Heart left ventricle (tissue), 16 donors: Measurements from ENCODE around the gene SYNDIG1. TPM values are rescaled to one million over a fixed set of nuclear protein-coding genes. Genes with fewer than 3 reads are reported as not detected.

ENCODE experiments used
- ATAC-seq, 4 donors: fragments of 200-7000 bp; cut with Tn5 transposase; one replicate each; pipeline ENCODE4 v1.9.1; 2020 to 2022; ENCODE audit warnings: moderate library complexity in 4 of 4, mild to moderate bottlenecking in 3 of 4, moderate number of reproducible peaks in 1 of 4
- DNase-seq, 5 donors: peaks; one replicate each; pipeline ENCODE4 v3.0.0-alpha.2; 2020
- H3K27ac ChIP-seq, 12 donors: fragments of 200-600 bp; sonication (generic) in 4 of 12; one replicate each; pipeline versions ENCODE4 v1.5.0 to v1.8.0; 2016 to 2022; ENCODE audit warnings: mild to moderate bottlenecking in 2 of 12
- H3K27me3 ChIP-seq, 9 donors: fragments of 200-600 bp; sonication (generic) in 2 of 9; one replicate each; pipeline versions ENCODE4 v1.5.1 to v1.8.0; 2016 to 2022; ENCODE audit warnings: mild to moderate bottlenecking in 3 of 9
- H3K36me3 ChIP-seq, 9 donors: fragments of 200-600 bp; sonication (generic) in 2 of 9; one replicate each; pipeline versions ENCODE4 v1.5.0 to v1.8.0; 2018 to 2022; ENCODE audit warnings: mild to moderate bottlenecking in 2 of 9
- H3K4me1 ChIP-seq, 12 donors: fragments of 200-600 bp; sonication (generic) in 4 of 12; one replicate each; pipeline versions ENCODE4 v1.5.0 to v1.8.0; 2016 to 2022; ENCODE audit warnings: mild to moderate bottlenecking in 3 of 12
- H3K4me3 ChIP-seq, 12 donors: fragments of 200-600 bp; sonication (generic) in 4 of 12; one replicate each; pipeline versions ENCODE4 v1.5.0 to v1.8.0; 2017 to 2022; ENCODE audit warnings: mild to moderate bottlenecking in 9 of 12, moderate library complexity in 4 of 12
- H3K9me3 ChIP-seq, 12 donors: fragments of 200-600 bp; sonication (generic) in 4 of 12; one replicate each; pipeline versions ENCODE4 v1.5.0 to v1.8.0; 2016 to 2022; ENCODE audit warnings: mild to moderate bottlenecking in 1 of 12
- POLR2A ChIP-seq, 2 donors: fragments of 450-650 bp; IDR thresholded peaks; one replicate each; pipeline ENCODE4 v1.6.1; 2017; ENCODE audit warnings: antibody characterized with exemption in 2 of 2, mild to moderate bottlenecking in 2 of 2, moderate library complexity in 2 of 2
- WGBS, 4 donors: extraction: QIAGEN DNeasy Blood & Tissue Kit in 2 of 4; methylation state at CpG; one replicate each; pipeline versions ENCODE4 v1.1.5 to v1.1.7; 2013 to 2018; 5-methylcytosine and 5-hydroxymethylcytosine counted together
- intact Hi-C, 10 donors: fragments of 100-400 bp; cut with DNase I; formaldehyde crosslinking; loops; one replicate each; pipeline versions ENCODE4 v1.11.1 to v1.14.2; 2022
- polyA plus RNA-seq, 2 donors: library from polyadenylated mRNA; stranded (reverse); fragments of 200-250 nt; gene quantifications; one replicate each; pipeline ENCODE4 v1.2.3, GENCODE V29; 2013
- total RNA-seq, 9 donors: library from RNA; depleted of rRNA in 2 of 9; stranded (reverse); fragments of >200 nt in 2 of 9; fragmentation: NEBNext Ultra II Directional in 3 of 9; extraction: Animal tissue kit (Norgen Biotek cat#: 25700) in 3 of 9; gene quantifications; one replicate each; pipeline versions ENCODE4 v1.1.0 to v1.2.4, GENCODE V29; 2016 to 2023
- TF ChIP-seq, protein P1 (sequence below), 12 donors: fragments of 200-600 bp; sonication (generic) in 4 of 12; IDR thresholded peaks; one replicate each; pipeline versions ENCODE4 v1.5.0 to v1.8.0; 2018 to 2022; ENCODE audit warnings: antibody characterized with exemption in 12 of 12, mild to moderate bottlenecking in 5 of 12
- donor health status: ischemic (EF 13 %, LVEDD 7.1; RV severe dilation, severe dysfunction).
- donor health status: healthy with polysubstance abuse.
- donor health status: DM: no; HTN: yes; CAD: no.
- donor health status: DM: no; HTN: no; CAD: no.
- donor health status: ischemic (EF 25% LVEDD 6.9; RV normal size, moderate dysfunction).
- donor health status: ischemic (EF 25% LVEDD 5.7; RV mildly dilated, moderate dysfunction).
- donor health status: healthy.
- donor health status: DM: yes; HTN: yes; CAD: no.
- donor health status: ischemic (EF 35%, LVEDD 5.7; RV mildly dilated, moderate dysfunction).
- donor health status: nonischemic (EF 11% LVEDD 7.7; RV severe dilation, severe dysfunction).
- donor health status: DM: yes; HTN: yes; CAD: no.
- donor health status: PGD.
- donor health status: ischemic (EF 29% LVEDD 5.4; RV normal size, mild dysfunction).
- donor health status: nonischemic (EF 23%, LVEDD 6.1; RV moderate dilation, normal function).

SYNDIG1 gene
- total and polyA plus RNA-seq, 11 donors = 8.4 to 41.8 (median 23.0) TPM

DNA sequence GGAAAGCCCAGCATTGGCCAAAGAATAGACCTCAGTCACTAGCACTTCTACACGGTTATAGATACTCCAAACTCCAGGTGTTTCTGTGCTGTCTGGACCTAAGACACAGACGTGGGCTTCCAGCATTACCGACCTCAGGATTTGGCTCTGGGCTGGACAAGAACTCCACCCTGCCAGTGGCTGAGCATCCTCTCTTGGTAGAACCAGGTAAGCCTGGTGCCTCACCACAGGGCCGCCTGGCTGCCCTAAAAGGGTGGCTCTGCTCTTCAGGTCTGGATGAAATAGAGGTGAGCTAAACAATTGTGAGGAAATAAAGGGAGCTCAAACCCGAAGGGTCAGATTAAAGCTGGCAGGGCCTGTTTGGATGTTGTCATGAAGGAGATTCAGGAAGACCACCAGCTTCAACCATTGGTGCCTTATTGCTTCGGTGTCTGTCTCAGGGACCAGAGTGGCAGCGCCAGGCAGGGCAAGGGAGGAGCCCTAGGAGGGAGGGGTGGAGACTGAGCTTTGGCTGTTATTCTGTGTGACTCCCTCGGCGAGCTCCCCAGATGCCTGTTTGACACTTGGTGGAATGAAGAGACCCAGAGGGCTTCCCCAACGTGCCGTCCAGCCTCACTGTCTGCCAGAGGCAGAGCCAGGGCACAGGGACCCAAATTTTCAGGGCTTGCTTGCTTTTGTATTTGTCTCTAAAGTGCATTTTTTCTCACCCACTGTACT is 8.6 kb downstream of the SYNDIG1 start:
- H3K36me3 ChIP-seq = no peaks in the 10 kb centered on the region
- peaks cover 0 to 4% (median 0%) of the 10 kb centered on the region in 9 donors for H3K27me3 ChIP-seq
- peaks cover 0 to 35% (median 5%) of the 10 kb centered on the region in 12 donors for H3K4me1 ChIP-seq
- ATAC-seq = peak; percentile 66 to 83 (median 77)
- H3K9me3 ChIP-seq = no peaks in the 10 kb centered on the region
- no peak overlapping the region for H3K4me3 ChIP-seq
- DNase-seq = no peak
- 51 to 60% (median 54%) methylated on average over 10 to 11 of the region's 11 CpGs for WGBS, 4 donors
- TF ChIP-seq, protein P1, sequence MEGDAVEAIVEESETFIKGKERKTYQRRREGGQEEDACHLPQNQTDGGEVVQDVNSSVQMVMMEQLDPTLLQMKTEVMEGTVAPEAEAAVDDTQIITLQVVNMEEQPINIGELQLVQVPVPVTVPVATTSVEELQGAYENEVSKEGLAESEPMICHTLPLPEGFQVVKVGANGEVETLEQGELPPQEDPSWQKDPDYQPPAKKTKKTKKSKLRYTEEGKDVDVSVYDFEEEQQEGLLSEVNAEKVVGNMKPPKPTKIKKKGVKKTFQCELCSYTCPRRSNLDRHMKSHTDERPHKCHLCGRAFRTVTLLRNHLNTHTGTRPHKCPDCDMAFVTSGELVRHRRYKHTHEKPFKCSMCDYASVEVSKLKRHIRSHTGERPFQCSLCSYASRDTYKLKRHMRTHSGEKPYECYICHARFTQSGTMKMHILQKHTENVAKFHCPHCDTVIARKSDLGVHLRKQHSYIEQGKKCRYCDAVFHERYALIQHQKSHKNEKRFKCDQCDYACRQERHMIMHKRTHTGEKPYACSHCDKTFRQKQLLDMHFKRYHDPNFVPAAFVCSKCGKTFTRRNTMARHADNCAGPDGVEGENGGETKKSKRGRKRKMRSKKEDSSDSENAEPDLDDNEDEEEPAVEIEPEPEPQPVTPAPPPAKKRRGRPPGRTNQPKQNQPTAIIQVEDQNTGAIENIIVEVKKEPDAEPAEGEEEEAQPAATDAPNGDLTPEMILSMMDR (IDR thresholded peaks at IDR 0.05) = no peak
- TF ChIP-seq POLR2A (IDR thresholded peaks at IDR 0.05) = no peak
- intact Hi-C loops = loop anchor here in 1 of 10 donors (10.0 kb wide), 1 partner anchor 137 kb away; no protein-coding TSS in a partner anchor
- peak overlapping the region in 4 of 12 donors; percentile 5 to 47 (median 22) for H3K27ac ChIP-seq

DNA sequence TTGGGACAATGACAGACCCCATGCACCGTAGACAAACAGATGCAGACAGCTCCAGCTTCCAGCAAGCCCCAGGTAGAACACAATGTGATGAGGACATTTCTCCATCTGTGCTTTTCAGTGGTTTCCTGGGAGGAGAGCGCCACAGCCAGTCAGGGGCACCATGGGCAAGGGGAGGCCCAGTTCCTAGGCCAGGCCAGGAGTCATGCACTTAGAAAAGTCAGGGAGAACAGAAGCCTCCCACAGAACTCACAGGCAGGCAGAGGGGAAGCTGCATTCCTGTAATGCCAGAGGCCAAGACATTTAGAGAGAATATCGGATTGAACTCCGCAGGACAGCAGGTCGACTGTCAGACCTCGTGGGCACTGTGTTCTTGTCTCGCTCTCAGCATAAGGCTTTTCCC is 9.2 kb downstream of the SYNDIG1 start:
- Histone ChIP-seq H3K27me3 (no peaks in the 10 kb centered on the region), H3K36me3 (no peaks in the 10 kb centered on the region), H3K27ac (peak overlapping the region in 4 of 12 donors; percentile 5 to 47 (median 22)), H3K4me3 (no peak overlapping the region), H3K4me1 (peaks cover 0 to 33% (median 5%) of the 10 kb centered on the region in 12 donors), H3K9me3 (no peaks in the 10 kb centered on the region)
- DNase-seq (no peak), ATAC-seq (peak in 3 of 4 donors; percentile 18 to 32 (median 20))
- TF ChIP-seq POLR2A (IDR thresholded peaks at IDR 0.05) = no peak
- TF ChIP-seq, protein P1 (IDR thresholded peaks at IDR 0.05) = no peak
- intact Hi-C loops = loop anchor here in 1 of 10 donors (10.0 kb wide), 1 partner anchor 136 kb away; no protein-coding TSS in a partner anchor
- WGBS, 4 donors = 50 to 56% (median 55%) methylated on average over 7 of the region's 7 CpGs

DNA sequence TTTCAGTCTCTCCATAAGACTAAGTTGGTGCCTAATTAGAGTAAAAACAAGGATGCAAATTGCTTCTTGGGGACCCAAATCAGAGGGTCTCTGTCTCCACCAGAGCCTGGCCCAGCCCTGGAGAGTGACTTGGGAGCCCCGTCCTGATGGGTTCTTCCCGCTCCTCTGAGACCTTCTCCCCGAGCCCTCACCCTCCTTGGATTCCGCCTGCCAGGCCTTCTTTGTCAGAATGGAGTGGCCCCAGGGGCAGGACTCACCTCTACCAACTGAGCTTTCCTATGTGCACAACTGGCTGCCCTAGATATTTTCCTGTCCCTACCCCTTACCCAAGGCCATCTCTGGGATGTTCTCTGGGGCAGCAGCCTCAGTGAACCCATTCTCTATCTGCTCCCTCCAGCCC is 9.7 kb downstream of the SYNDIG1 start:
- peak overlapping the region in 1 of 12 donors; percentile 13 for H3K27ac ChIP-seq
- no peak for ATAC-seq

DNA sequence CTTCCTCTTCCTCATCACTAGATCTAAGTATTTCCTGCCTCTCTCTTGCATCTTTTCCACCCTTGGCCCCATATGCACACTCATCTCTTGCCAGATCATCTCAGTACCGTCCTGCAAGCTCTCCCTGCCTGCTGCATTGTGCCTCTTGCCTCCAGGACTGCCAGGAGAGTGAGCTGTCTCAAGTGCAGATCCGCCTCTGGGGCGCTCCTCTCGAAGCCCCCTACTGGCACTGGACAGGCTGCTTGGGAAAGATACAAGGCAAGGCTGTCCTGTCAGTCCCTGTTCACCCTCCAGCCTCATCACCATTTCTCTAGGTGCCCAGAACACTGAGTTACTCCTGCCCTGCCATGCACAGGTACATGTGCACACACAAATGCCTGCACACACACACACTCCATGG is 10.2 kb downstream of the SYNDIG1 start:
- no peak overlapping the region for H3K27ac ChIP-seq
- H3K9me3 ChIP-seq = no peaks in the 10 kb centered on the region
- TF ChIP-seq POLR2A (IDR thresholded peaks at IDR 0.05) = no peak
- TF ChIP-seq, protein P1 (IDR thresholded peaks at IDR 0.05) = no peak
- DNase-seq (no peak), ATAC-seq (no peak)
- intact Hi-C loops = loop anchor here in 1 of 10 donors (10.0 kb wide), 1 partner anchor 135 kb away; no protein-coding TSS in a partner anchor
- H3K36me3 ChIP-seq = no peaks in the 10 kb centered on the region
- peaks cover 0 to 33% (median 5%) of the 10 kb centered on the region in 12 donors for H3K4me1 ChIP-seq
- 61 to 73% (median 68%) methylated on average over 4 of the region's 4 CpGs for WGBS, 4 donors
- H3K27me3 ChIP-seq = no peaks in the 10 kb centered on the region
- no peak overlapping the region for H3K4me3 ChIP-seq

More for the DNA sequence above, 9.7 kb downstream of the SYNDIG1 start:
- no peak for TF ChIP-seq POLR2A (IDR thresholded peaks at IDR 0.05)
- TF ChIP-seq, protein P1 (IDR thresholded peaks at IDR 0.05) = no peak
- intact Hi-C loops = loop anchor here in 1 of 10 donors (10.0 kb wide), 1 partner anchor 136 kb away; no protein-coding TSS in a partner anchor
- Histone ChIP-seq H3K27me3 (no peaks in the 10 kb centered on the region), H3K4me1 (peaks cover 0 to 33% (median 5%) of the 10 kb centered on the region in 12 donors), H3K36me3 (no peaks in the 10 kb centered on the region), H3K9me3 (no peaks in the 10 kb centered on the region), H3K4me3 (no peak overlapping the region)
- DNase-seq = no peak
- 77 to 94% (median 88%) methylated on average over 4 of the region's 4 CpGs for whole genome bisulfite sequencing, 4 donors
